Natural killer cell treated with Interleukin-12 subunit alpha and Interleukin-12 subunit beta and Interleukin-15 and Interleukin-18, amount 100 ng/mL, for 72 hours (primary cell): ENCODE measurements around the gene LIN7C. TPM values are rescaled to one million over a fixed set of nuclear protein-coding genes. Genes with fewer than 3 reads are reported as not detected.
"Not testable (repeated sequence)": the region's sequence is repeated elsewhere in the genome, so short reads cannot be mapped to it uniquely, and the experiment has no call there.

Source experiments
- ATAC-seq, 2 donors: fragments of 150-1000 bp; cut with Tn5 transposase in 1 of 2; sonication (Bioruptor Pico), chemical (Tn5 transposase) in 1 of 2; 2 replicates each; pipeline ENCODE4 v1.10.0; 2021
- DNase-seq: peaks from one replicate; pipeline ENCODE4 v3.0.0; 2022; ENCODE audit warnings: low spot score
- H3K27ac Mint-ChIP-seq, 2 donors: 1 replicate in 1 of 2; 2 replicates in 1 of 2; pipeline ENCODE4 v1.8.0; 2022; ENCODE audit warnings: mixed read lengths in 2 of 2, mild to moderate bottlenecking in 1 of 2, moderate library complexity in 1 of 2
- H3K27me3 Mint-ChIP-seq, 2 donors: 1 replicate in 1 of 2; 2 replicates in 1 of 2; pipeline ENCODE4 v1.8.0; 2022; ENCODE audit warnings: mixed read lengths in 2 of 2
- H3K36me3 Mint-ChIP-seq: one replicate; pipeline ENCODE4 v1.8.0; 2022; ENCODE audit warnings: mixed read lengths
- H3K4me1 Mint-ChIP-seq, 2 donors: 1 replicate in 1 of 2; 2 replicates in 1 of 2; pipeline ENCODE4 v1.8.0; 2022; ENCODE audit warnings: low read depth in 2 of 2, mixed read lengths in 2 of 2, mild to moderate bottlenecking in 1 of 2
- H3K4me3 Mint-ChIP-seq: one replicate; pipeline ENCODE4 v1.8.0; 2022; ENCODE audit warnings: mixed read lengths
- H3K9me3 Mint-ChIP-seq: 2 replicates; pipeline ENCODE4 v1.8.0; 2022; ENCODE audit warnings: mixed read lengths
- total RNA-seq, 2 donors: library from RNA; stranded (reverse); gene quantifications; one replicate each; pipeline ENCODE4 v1.2.3, GENCODE V29; 2022

The LIN7C gene
- total RNA-seq, 2 donors from 2014 or later = 17.5 to 20.5 TPM

- H3K36me3 Mint-ChIP-seq = no peaks in the 10 kb centered on the region
- peaks cover 0 to 5% of the 10 kb centered on the region in 2 donors for H3K27me3 Mint-ChIP-seq
- H3K4me1 Mint-ChIP-seq = no peaks in the 10 kb centered on the region
- ATAC-seq (no peak), DNase-seq (no peak)
- H3K27ac Mint-ChIP-seq = no peak overlapping the region
- H3K9me3 Mint-ChIP-seq = no peaks in the 10 kb centered on the region
- no peak overlapping the region for H3K4me3 Mint-ChIP-seq
These were observed 19.4 kb upstream of the LIN7C start for GRCh38 chr11:27525824-27526516.

GRCh38 chr11:27524155-27524554, 17.6 kb upstream of the LIN7C start:
- Mint-ChIP-seq H3K27ac (no peak overlapping the region), H3K27me3 (peaks cover 6 to 8% of the 10 kb centered on the region in 2 donors), H3K4me3 (no peak overlapping the region), H3K4me1 (no peaks in the 10 kb centered on the region), H3K36me3 (no peaks in the 10 kb centered on the region), H3K9me3 (no peaks in the 10 kb centered on the region)
- ATAC-seq (no peak), DNase-seq (no peak)

GRCh38 chr11:27520226-27520625, 13.7 kb upstream of the LIN7C start:
- no peak for ATAC-seq
- no peaks in the 10 kb centered on the region for H3K9me3 Mint-ChIP-seq
- H3K4me3 Mint-ChIP-seq = no peak overlapping the region
- H3K27me3 Mint-ChIP-seq = peaks cover 24 to 32% of the 10 kb centered on the region in 2 donors
- no peak for DNase-seq
- H3K4me1 Mint-ChIP-seq = no peaks in the 10 kb centered on the region
- no peak overlapping the region for H3K27ac Mint-ChIP-seq
- H3K36me3 Mint-ChIP-seq = no peaks in the 10 kb centered on the region

GRCh38 chr11:27518518-27518917, 11.9 kb upstream of the LIN7C start:
- Mint-ChIP-seq H3K36me3 (no peaks in the 10 kb centered on the region), H3K4me3 (no peak overlapping the region), H3K4me1 (no peaks in the 10 kb centered on the region), H3K9me3 (no peaks in the 10 kb centered on the region), H3K27ac (no peak overlapping the region), H3K27me3 (peaks cover 20 to 41% of the 10 kb centered on the region in 2 donors)
- ATAC-seq = no peak
- no peak for DNase-seq

GRCh38 chr11:27517490-27517889, 10.9 kb upstream of the LIN7C start:
- not testable (repeated sequence) for H3K9me3 Mint-ChIP-seq, ATAC-seq

GRCh38 chr11:27514558-27514957, 8.0 kb upstream of the LIN7C start:
- H3K4me1 Mint-ChIP-seq = peaks cover 0 to 2% of the 10 kb centered on the region in 2 donors
- no peaks in the 10 kb centered on the region for H3K9me3 Mint-ChIP-seq
- H3K4me3 Mint-ChIP-seq = no peak overlapping the region
- H3K27me3 Mint-ChIP-seq = peaks cover 18 to 38% of the 10 kb centered on the region in 2 donors
- H3K27ac Mint-ChIP-seq = no peak overlapping the region
- no peaks in the 10 kb centered on the region for H3K36me3 Mint-ChIP-seq
- ATAC-seq = no peak
- no peak for DNase-seq

More at GRCh38 chr11:27517490-27517889, 10.9 kb upstream of the LIN7C start:
- not testable (repeated sequence) for H3K36me3 Mint-ChIP-seq, H3K4me1 Mint-ChIP-seq, H3K4me3 Mint-ChIP-seq, DNase-seq, H3K27ac Mint-ChIP-seq
- peaks cover 20 to 41% of the 10 kb centered on the region in 2 donors for H3K27me3 Mint-ChIP-seq

- Mint-ChIP-seq H3K27me3 (peaks cover 16 to 34% of the 10 kb centered on the region in 2 donors), H3K9me3 (no peaks in the 10 kb centered on the region), H3K4me3 (no peak overlapping the region), H3K36me3 (peaks cover 4% of the 10 kb centered on the region), H3K27ac (no peak overlapping the region), H3K4me1 (peaks cover 0 to 2% of the 10 kb centered on the region in 2 donors)
- DNase-seq (no peak), ATAC-seq (no peak)
These were observed 7.5 kb upstream of the LIN7C start for GRCh38 chr11:27514076-27514475.

GRCh38 chr11:27513389-27513788, 6.8 kb upstream of the LIN7C start:
- peaks cover 10 to 27% of the 10 kb centered on the region in 2 donors for H3K27me3 Mint-ChIP-seq
- peaks cover 4% of the 10 kb centered on the region for H3K36me3 Mint-ChIP-seq
- DNase-seq = no peak
- peaks cover 0 to 5% of the 10 kb centered on the region in 2 donors for H3K4me1 Mint-ChIP-seq
- no peak overlapping the region for H3K27ac Mint-ChIP-seq
- no peaks in the 10 kb centered on the region for H3K9me3 Mint-ChIP-seq
- ATAC-seq = no peak
- no peak overlapping the region for H3K4me3 Mint-ChIP-seq

GRCh38 chr11:27512238-27512637, 5.7 kb upstream of the LIN7C start:
- ATAC-seq = peak in 1 of 2 donors; percentile 15
- Mint-ChIP-seq H3K27me3 (peaks cover 3 to 15% of the 10 kb centered on the region in 2 donors), H3K9me3 (no peaks in the 10 kb centered on the region), H3K27ac (no peak overlapping the region), H3K4me3 (no peak overlapping the region), H3K4me1 (peaks cover 6 to 13% of the 10 kb centered on the region in 2 donors), H3K36me3 (peaks cover 4% of the 10 kb centered on the region)
- DNase-seq = no peak

GRCh38 chr11:27509908-27510307, 3.3 kb upstream of the LIN7C start:
- H3K9me3 Mint-ChIP-seq = no peaks in the 10 kb centered on the region
- H3K27me3 Mint-ChIP-seq = peaks cover 0 to 6% of the 10 kb centered on the region in 2 donors
- H3K27ac Mint-ChIP-seq = no peak overlapping the region
- DNase-seq (no peak), ATAC-seq (no peak)
- H3K4me1 Mint-ChIP-seq = peaks cover 19 to 20% of the 10 kb centered on the region in 2 donors
- peaks cover 4% of the 10 kb centered on the region for H3K36me3 Mint-ChIP-seq
- no peak overlapping the region for H3K4me3 Mint-ChIP-seq

- Mint-ChIP-seq H3K27ac (peak overlapping the region; percentile 94 to 96), H3K4me1 (peaks cover 25 to 26% of the 10 kb centered on the region in 2 donors), H3K4me3 (peak overlapping the region; percentile 99), H3K9me3 (no peaks in the 10 kb centered on the region), H3K36me3 (peaks cover 4% of the 10 kb centered on the region), H3K27me3 (no peaks in the 10 kb centered on the region)
- DNase-seq (no peak), ATAC-seq (no peak)
These were observed 1.2 kb upstream of the LIN7C start for GRCh38 chr11:27507557-27508322.

- no peaks in the 10 kb centered on the region for H3K27me3 Mint-ChIP-seq
- H3K27ac Mint-ChIP-seq = peak overlapping the region; percentile 94 to 96
- peaks cover 32 to 33% of the 10 kb centered on the region in 2 donors for H3K4me1 Mint-ChIP-seq
These were observed 788 bp downstream of the LIN7C start for GRCh38 chr11:27505781-27506180.

GRCh38 chr11:27504205-27504604, 2.4 kb downstream of the LIN7C start:
- H3K27ac Mint-ChIP-seq = peak overlapping the region in 1 of 2 donors; percentile 94
- peaks cover 8% of the 10 kb centered on the region for H3K36me3 Mint-ChIP-seq
- DNase-seq = no peak
- no peak for ATAC-seq
- no peaks in the 10 kb centered on the region for H3K9me3 Mint-ChIP-seq
- no peak overlapping the region for H3K4me3 Mint-ChIP-seq
- no peaks in the 10 kb centered on the region for H3K27me3 Mint-ChIP-seq
- peaks cover 31 to 32% of the 10 kb centered on the region in 2 donors for H3K4me1 Mint-ChIP-seq

More at GRCh38 chr11:27505781-27506180, 788 bp downstream of the LIN7C start:
- Mint-ChIP-seq H3K4me3 (peak overlapping the region; percentile 99), H3K9me3 (no peaks in the 10 kb centered on the region), H3K36me3 (peaks cover 10% of the 10 kb centered on the region)
- no peak for DNase-seq
- ATAC-seq = no peak

- Mint-ChIP-seq H3K4me3 (no peak overlapping the region), H3K27ac (no peak overlapping the region), H3K36me3 (peaks cover 6% of the 10 kb centered on the region)
These were observed 5.5 kb downstream of the LIN7C start for GRCh38 chr11:27501100-27501499.

More at GRCh38 chr11:27501100-27501499, 5.5 kb downstream of the LIN7C start:
- ATAC-seq = no peak
- DNase-seq = no peak
- peaks cover 19 to 21% of the 10 kb centered on the region in 2 donors for H3K4me1 Mint-ChIP-seq
- no peaks in the 10 kb centered on the region for H3K27me3 Mint-ChIP-seq
- no peaks in the 10 kb centered on the region for H3K9me3 Mint-ChIP-seq
